ENCODE data around the gene STXBP3. TPM values are rescaled to one million over a fixed set of nuclear protein-coding genes. Genes with fewer than 3 reads are reported as not detected.

STXBP3 gene
- total RNA-seq, 1 donor from 2014 or later: 40.1 TPM

GRCh38 chr1:108801101-108801500 is 54.6 kb downstream of the STXBP3 start:
- DNase-seq (ENCODE audit: low read depth in 2 of 2): peak in 1 of 2 donors; percentile 47

GRCh38 chr1:108803548-108803947 is 57.1 kb downstream of the STXBP3 start:
- DNase-seq (ENCODE audit: low read depth in 2 of 2): no peak

GRCh38 chr1:108808438-108808837 is 62.0 kb downstream of the STXBP3 start:
- no peak for DNase-seq (ENCODE audit: low read depth in 2 of 2)

GRCh38 chr1:108811611-108812010 is 65.1 kb downstream of the STXBP3 start:
- DNase-seq (ENCODE audit: low read depth in 2 of 2): no peak

- DNase-seq (ENCODE audit: low read depth in 2 of 2): no peak
Observed at GRCh38 chr1:108813326-108813725, 66.9 kb downstream of the STXBP3 start.

- no peak for DNase-seq (ENCODE audit: low read depth in 2 of 2)
Observed at GRCh38 chr1:108814343-108815125, 68.1 kb downstream of the STXBP3 start.

GRCh38 chr1:108815566-108815965 is 69.1 kb downstream of the STXBP3 start:
- no peak for DNase-seq (ENCODE audit: low read depth in 2 of 2)

- peak; percentile 97 for DNase-seq (ENCODE audit: low read depth in 2 of 2)
Observed at GRCh38 chr1:108816049-108816893, 69.8 kb downstream of the STXBP3 start.

- DNase-seq (ENCODE audit: low read depth in 2 of 2): peak; percentile 29 to 39
Observed at GRCh38 chr1:108817016-108817415, 70.5 kb downstream of the STXBP3 start.

- DNase-seq (ENCODE audit: low read depth in 2 of 2): no peak
Observed at GRCh38 chr1:108817811-108818210, 71.3 kb downstream of the STXBP3 start.

- no peak for DNase-seq (ENCODE audit: low read depth in 2 of 2)
Observed at GRCh38 chr1:108819878-108820277, 73.4 kb downstream of the STXBP3 start.

GRCh38 chr1:108823632-108824031 is 77.2 kb downstream of the STXBP3 start:
- DNase-seq (ENCODE audit: low read depth in 2 of 2): no peak

GRCh38 chr1:108824051-108824450 is 77.6 kb downstream of the STXBP3 start:
- DNase-seq (ENCODE audit: low read depth in 2 of 2): no peak

- DNase-seq (ENCODE audit: low read depth in 2 of 2): no peak
Observed at GRCh38 chr1:108826081-108826635, 79.7 kb downstream of the STXBP3 start.

- peak; percentile 65 to 82 for DNase-seq (ENCODE audit: low read depth in 2 of 2)
Observed at GRCh38 chr1:108828074-108828961, 81.8 kb downstream of the STXBP3 start.

- DNase-seq (ENCODE audit: low read depth in 2 of 2): peak; percentile 77 to 91
Observed at GRCh38 chr1:108829498-108829916, 83.0 kb downstream of the STXBP3 start.

- DNase-seq (ENCODE audit: low read depth in 2 of 2): peak; percentile 50 to 96
Observed at GRCh38 chr1:108830119-108831008, 83.9 kb downstream of the STXBP3 start.

- DNase-seq (ENCODE audit: low read depth in 2 of 2): peak; percentile 91 to 94
Observed at GRCh38 chr1:108831225-108831624, 84.8 kb downstream of the STXBP3 start.

GRCh38 chr1:108832929-108833328 is 86.5 kb downstream of the STXBP3 start:
- no peak for DNase-seq (ENCODE audit: low read depth in 2 of 2)

GRCh38 chr1:108841703-108842102 is 95.2 kb downstream of the STXBP3 start:
- no peak for DNase-seq (ENCODE audit: low read depth in 2 of 2)

Measured in dermis microvascular lymphatic vessel endothelial cell (primary cell).